Mucosa of stomach (tissue), 1 donor: ENCODE results near the gene MAD1L1.

Experiments used
- H3K27me3 ChIP-seq: one replicate; pipeline ENCODE4 v1.7.0; 2013; ENCODE audit warnings: mild to moderate bottlenecking, low read length; ENCODE audit not compliant: control insufficient read depth, insufficient read depth
- H3K36me3 ChIP-seq: one replicate; pipeline ENCODE4 v1.7.0; 2013; ENCODE audit warnings: low read length; ENCODE audit not compliant: control insufficient read depth, insufficient read depth
- H3K4me1 ChIP-seq: one replicate; pipeline ENCODE4 v1.7.0; 2013; ENCODE audit warnings: mild to moderate bottlenecking, low read length; ENCODE audit not compliant: control insufficient read depth, insufficient read depth
- H3K4me3 ChIP-seq: one replicate; pipeline ENCODE4 v1.7.0; 2013; ENCODE audit warnings: low read length
- H3K9ac ChIP-seq: one replicate; pipeline ENCODE4 v1.7.0; 2013; ENCODE audit warnings: mild to moderate bottlenecking, low read length, moderate library complexity
- H3K9me3 ChIP-seq: one replicate; pipeline ENCODE4 v1.7.0; 2013; ENCODE audit warnings: mild to moderate bottlenecking, low read length, moderate library complexity; ENCODE audit not compliant: control insufficient read depth
- donor health status: Pancreatic carcinoma.

The MAD1L1 gene

DNA sequence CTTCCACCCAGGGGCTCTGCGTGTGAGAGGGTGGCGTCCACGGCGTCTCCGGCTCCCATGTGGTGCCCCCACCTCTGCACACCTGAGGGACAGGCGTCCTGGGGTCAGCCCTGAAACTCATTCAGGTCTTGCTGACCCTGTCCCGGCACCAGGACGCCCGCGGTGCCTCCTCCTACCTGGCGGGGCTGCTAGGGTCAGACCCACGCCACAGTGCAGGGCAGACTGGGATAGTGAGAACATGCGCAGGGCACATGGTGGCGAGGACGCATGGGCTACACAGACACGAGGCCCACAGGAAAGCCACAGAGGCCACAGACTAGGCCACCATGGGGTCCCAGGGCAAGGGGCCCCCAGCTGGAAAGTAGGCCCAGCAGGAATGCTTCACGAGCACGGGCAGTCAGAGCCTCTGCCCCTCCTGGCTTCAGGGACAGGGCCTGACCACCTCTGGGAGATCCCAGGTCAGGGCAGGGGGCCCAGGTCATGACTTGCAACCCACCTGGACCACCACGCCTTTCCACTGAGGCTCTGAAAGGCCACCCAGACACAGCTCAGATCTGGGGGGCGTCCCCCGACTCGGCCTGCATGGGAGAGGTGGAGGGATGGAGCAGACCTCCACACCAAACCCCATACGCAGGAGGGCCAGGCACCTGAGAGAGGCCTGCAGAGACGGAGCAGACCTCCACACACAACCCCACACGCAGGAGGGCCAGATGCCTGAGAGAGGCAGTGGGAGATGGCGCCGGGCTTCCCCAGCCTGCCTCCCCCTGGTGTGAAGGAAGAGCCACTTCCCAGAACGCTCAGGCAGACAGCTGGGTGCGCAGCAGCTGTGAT, 374.1 kb downstream of the MAD1L1 start:
- Histone ChIP-seq H3K4me1 (peaks cover 4% of the 10 kb centered on the region), H3K9ac (no peak overlapping the region), H3K9me3 (no peaks in the 10 kb centered on the region), H3K27me3 (no peaks in the 10 kb centered on the region), H3K4me3 (no peak overlapping the region), H3K36me3 (no peaks in the 10 kb centered on the region)

DNA sequence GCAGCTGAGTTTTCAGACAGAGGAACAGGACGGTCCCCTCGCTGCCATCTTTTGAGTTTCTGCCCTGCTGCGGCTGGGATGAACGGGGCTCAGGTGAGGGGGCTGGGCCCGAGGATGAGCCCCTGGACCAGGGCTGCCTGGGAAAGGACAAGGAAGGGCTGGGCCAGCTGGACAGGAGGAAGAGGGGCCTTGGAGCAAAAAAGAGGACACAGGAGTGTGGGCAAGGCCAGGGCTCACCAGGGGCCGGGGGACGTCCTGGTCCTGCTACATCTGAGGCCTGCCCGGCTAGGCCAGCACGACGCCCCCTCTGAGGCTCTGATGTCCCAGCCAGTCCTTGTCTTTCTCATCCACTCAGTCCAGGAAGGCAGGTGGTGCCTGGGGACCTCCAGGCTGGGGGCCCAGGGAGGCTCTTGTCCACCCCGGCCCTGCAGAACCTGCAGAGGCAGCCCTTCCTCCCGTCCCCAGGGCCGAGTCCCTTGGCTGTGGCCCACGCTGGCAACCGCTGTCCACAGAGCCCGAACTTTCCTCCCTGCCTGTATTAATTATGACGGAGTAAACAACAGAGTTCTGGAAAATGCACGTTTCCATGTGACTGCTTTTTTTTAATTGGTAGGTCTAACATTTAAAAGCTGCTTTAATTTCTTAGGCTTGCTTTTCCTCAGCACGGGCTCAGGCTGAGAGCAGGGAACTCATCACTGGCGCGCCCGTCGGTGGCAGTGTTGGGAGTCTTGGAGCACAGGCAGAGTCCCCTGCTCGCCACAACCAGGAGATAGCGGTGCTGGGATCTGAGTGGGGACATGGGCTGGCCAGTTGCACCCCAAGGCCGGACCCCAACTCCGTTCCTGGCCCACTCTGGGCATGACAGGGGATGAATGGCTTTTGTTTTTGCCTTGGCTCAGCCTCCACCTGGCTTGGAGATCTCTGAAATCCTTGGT, 375.0 kb downstream of the MAD1L1 start:
- Histone ChIP-seq H3K27me3 (no peaks in the 10 kb centered on the region), H3K9ac (no peak overlapping the region), H3K9me3 (no peaks in the 10 kb centered on the region), H3K4me1 (peaks cover 4% of the 10 kb centered on the region), H3K4me3 (no peak overlapping the region), H3K36me3 (no peaks in the 10 kb centered on the region)

GRCh38 chr7:1856888-1857441, 375.8 kb downstream of the MAD1L1 start:
- H3K27me3 ChIP-seq: no peaks in the 10 kb centered on the region
- no peaks in the 10 kb centered on the region for H3K9me3 ChIP-seq
- H3K4me3 ChIP-seq: no peak overlapping the region
- no peaks in the 10 kb centered on the region for H3K36me3 ChIP-seq
- peaks cover 4% of the 10 kb centered on the region for H3K4me1 ChIP-seq
- H3K9ac ChIP-seq: no peak overlapping the region

DNA sequence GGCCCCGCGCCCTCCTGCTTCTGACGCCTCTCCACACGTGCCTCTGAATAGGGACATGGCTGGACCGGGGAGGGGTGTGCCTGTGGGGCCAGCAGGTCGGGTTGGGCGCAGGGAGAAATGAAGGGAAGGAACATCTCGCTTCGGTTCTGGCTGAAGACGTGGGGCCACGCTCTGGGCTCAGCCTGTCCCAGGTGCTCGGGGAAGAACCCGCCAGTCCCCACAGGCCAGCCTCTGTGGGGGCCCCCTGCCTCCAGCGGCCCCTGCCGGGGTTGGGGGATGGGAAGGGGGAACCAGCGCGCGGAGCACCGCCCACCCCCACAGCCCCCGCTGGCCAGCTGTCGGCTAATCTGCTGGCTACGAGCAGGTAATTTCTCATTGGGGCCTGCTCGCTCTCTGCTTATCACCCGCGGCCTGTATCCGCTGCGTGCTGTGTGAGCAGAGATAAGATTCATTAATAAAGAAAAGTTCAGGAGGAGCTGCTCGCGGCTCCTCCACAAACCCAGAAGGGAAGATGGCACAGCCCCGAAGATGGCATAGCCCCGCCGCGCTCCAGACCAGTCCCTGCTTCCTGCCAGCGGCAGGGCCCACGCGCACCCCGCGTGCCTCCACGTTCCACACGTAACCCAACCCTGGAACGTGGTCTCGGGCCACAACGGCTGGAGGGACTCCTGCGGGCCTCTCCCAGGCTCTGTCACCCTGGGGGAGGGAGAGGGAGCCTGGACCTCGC, 376.4 kb downstream of the MAD1L1 start:
- Histone ChIP-seq H3K27me3 (no peaks in the 10 kb centered on the region), H3K36me3 (no peaks in the 10 kb centered on the region), H3K9ac (no peak overlapping the region), H3K9me3 (no peaks in the 10 kb centered on the region), H3K4me1 (peaks cover 4% of the 10 kb centered on the region), H3K4me3 (no peak overlapping the region)

DNA sequence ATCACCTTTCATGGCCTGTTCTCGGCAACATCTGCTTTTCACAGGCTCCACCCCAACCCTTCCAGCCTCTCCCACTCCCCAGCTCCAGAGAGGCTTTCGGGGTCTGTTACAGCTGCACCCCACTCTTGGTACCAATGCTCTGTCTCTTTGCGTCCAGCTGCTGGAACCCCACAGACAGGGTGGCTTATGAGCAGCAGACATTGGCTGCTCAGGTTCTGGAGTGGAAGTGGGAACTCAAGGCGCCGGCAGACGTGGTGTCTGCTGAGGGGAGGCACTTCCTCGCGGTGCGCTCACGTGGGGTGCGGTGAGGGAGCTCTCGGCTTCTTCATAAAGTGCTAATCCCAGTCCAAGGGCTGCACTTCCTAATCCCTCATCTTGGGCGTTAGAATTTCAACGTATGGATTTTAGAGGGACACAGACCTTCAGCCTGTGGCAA, 377.0 kb downstream of the MAD1L1 start:
- Histone ChIP-seq H3K4me3 (no peak overlapping the region), H3K9me3 (no peaks in the 10 kb centered on the region), H3K27me3 (no peaks in the 10 kb centered on the region), H3K36me3 (no peaks in the 10 kb centered on the region), H3K9ac (no peak overlapping the region), H3K4me1 (peaks cover 4% of the 10 kb centered on the region)

DNA sequence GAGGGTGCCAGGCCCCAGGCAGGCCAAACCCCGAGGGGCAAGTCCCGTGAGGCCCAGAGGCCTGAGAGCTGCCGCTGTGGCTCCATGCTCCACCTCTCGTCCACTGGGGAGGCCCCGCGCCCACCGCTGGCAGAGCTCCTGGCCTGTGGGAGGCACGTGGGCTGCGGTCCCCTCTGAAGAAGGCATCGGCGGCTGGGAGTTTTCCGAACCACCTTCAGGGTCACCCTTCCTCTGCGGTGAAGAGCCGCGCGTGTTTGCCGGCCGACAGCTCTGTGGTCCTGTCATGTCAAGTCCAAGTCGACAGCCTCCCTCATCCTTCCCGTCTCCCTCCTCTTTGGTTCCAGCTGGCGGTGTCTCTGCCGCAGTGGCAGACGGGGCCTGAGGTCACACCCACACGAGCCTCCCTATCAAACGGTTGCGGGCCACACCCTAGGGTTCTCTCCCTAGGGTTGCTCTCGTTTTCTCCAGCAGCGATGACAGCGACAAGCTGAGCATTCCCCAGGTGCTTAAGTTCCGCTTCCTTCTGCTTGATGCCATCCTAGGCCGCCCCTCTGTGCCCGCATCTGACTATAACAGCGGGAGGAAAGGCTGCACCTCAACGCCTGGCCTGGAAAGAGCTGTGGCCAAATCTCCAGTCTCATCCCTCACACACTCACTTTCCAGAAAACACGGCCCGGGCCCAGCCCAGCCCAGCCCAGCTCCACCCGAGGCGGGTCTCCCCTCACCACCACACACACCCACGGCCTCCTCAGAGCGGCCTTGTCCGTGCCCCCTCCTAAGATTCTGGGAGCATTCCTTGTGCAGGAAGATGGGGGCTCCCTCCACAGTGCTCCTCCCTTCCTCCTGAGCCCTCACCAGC, 377.6 kb downstream of the MAD1L1 start:
- H3K36me3 ChIP-seq: no peaks in the 10 kb centered on the region
- H3K9ac ChIP-seq: no peak overlapping the region
- H3K4me1 ChIP-seq: peaks cover 4% of the 10 kb centered on the region
- H3K27me3 ChIP-seq: no peaks in the 10 kb centered on the region
- no peak overlapping the region for H3K4me3 ChIP-seq
- H3K9me3 ChIP-seq: no peaks in the 10 kb centered on the region

- Histone ChIP-seq H3K9me3 (no peaks in the 10 kb centered on the region), H3K9ac (no peak overlapping the region), H3K36me3 (no peaks in the 10 kb centered on the region), H3K4me1 (peaks cover 4% of the 10 kb centered on the region), H3K4me3 (no peak overlapping the region), H3K27me3 (no peaks in the 10 kb centered on the region)
Measured at GRCh38 chr7:1853986-1854865, 378.5 kb downstream of the MAD1L1 start.

DNA sequence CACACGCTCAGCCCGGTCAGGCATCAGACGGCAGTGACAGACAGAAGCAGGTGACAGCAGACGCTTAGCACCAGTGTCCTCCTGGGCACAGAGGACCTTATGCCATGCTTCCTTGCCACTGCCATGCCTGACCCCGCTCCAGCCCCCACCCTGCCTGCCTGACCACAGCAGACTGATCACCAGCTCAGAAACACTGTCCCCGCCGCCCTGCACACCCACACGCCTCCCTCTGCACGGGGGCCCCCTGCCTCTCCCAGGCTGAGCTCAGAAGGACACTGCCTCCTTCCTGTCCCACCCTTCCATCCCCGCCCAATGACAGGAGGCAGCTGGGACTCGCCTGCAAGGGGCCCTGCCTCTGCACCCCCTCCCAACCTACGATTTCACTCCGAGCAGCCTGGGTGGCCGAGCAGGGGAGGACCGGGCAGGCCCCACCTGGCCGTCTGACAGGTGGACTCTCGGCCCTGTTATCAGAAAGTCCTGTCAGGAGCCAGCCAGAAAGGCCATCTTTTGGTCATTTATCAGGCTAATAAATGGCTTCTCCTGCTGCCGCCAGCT, 379.2 kb downstream of the MAD1L1 start:
- no peak overlapping the region for H3K9ac ChIP-seq
- H3K27me3 ChIP-seq: no peaks in the 10 kb centered on the region
- peaks cover 4% of the 10 kb centered on the region for H3K4me1 ChIP-seq
- no peak overlapping the region for H3K4me3 ChIP-seq
- no peaks in the 10 kb centered on the region for H3K36me3 ChIP-seq
- H3K9me3 ChIP-seq: no peaks in the 10 kb centered on the region

DNA sequence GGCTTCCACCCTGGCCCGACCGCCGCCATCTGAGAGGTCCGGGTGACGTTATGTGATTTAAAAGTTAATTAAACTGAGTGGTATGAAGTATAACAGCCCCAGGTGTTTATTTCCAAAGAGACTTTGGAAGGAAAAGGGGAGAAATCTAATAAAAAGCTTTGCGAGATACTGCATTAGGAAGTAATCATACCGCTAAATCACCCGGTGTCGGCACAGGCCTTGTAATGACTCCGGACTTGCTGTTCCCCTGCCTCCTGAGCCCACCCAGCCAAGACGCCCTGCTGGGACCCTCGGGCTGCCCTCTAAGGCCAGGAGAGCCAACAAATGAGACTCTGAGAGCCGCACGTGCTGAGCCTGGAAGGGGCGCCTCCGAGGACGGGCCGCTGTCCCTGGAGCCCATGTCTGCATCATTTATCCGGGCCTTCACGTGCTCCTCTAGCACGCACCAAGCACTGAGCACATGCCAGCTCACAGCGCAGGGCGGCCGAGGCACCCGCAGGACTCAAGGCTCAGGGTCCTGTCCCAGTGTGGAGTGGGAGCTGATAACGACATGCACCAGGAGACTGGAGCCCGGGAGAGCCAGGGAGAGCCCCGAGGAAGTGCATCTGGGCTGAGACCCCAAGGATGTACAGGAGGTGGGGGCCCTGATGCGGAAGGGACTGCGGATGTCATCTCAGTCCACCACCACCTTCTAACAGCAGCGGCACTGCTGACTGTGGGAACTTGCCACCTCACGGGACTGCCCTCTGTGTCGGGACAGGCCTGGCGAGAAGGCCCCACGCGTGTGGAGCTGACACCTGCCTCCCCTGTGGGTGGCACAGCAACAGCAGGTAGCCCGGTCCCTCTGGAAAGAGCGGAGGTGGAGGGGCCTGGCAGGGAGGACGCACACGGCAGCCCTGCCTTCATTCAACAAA, 380.0 kb downstream of the MAD1L1 start:
- H3K4me1 ChIP-seq: peaks cover 4% of the 10 kb centered on the region
- H3K36me3 ChIP-seq: no peaks in the 10 kb centered on the region
- H3K4me3 ChIP-seq: no peak overlapping the region
- H3K9me3 ChIP-seq: no peaks in the 10 kb centered on the region
- H3K9ac ChIP-seq: no peak overlapping the region
- no peaks in the 10 kb centered on the region for H3K27me3 ChIP-seq
